Embryonic facial prominence (tissue), 1 donor: ENCODE data around the gene TBX4.
"Not testable (repeated sequence)": the region's sequence is repeated elsewhere in the genome, so short reads cannot be mapped to it uniquely, and the experiment has no call there.

Experiments used
- DNase-seq: peaks from one replicate; pipeline ENCODE4 v3.0.0-alpha.2; 2016; ENCODE audit errors: extremely low spot score

The TBX4 gene

DNA sequence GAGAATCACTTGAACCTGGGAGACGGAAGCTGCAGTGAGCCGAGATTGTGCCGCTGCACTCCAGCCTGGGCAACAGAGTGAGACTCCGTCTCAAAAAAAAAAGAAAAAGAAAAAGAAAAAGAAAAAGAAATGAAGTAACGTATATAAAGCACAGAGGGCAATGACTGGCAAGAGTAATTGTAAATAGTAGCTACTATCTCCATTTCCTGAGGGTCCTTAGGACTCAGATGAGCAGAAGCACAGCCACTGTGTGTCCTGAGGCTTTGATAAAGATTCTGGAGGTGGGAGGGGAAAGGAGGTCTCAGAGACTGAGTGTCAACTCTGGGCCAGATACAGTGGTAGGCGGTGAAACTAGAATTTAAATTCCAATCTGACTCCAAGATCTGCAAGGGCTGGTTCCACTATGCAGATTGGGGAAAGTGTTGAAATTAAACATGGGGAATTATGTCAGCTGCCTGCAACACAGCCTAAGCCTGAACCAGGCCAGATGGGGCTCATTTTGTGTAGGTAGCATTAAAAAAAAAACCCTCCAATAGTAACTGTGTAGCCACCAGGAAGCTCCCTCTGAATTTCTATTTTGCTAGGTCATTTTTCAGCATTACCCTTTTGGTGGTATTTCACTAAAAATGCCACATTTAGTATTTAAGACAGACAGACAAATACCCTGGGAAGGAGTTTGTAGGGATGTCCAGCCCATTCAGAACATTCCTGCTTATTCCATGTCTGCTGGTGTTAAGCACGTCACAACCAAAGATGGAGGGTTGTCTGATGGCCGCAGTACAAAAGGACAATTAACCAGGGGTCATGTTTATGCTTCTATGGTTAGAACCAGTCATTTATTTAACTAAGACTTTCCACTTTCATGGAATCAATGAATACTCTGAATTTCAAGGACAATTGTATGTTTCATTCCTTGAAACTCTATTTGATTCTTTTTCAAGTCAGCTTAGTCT lies 46.1 kb downstream of the TBX4 start:
- no peak for DNase-seq

GRCh38 chr17:61499632-61500031 lies 47.4 kb downstream of the TBX4 start:
- DNase-seq = no peak

DNA sequence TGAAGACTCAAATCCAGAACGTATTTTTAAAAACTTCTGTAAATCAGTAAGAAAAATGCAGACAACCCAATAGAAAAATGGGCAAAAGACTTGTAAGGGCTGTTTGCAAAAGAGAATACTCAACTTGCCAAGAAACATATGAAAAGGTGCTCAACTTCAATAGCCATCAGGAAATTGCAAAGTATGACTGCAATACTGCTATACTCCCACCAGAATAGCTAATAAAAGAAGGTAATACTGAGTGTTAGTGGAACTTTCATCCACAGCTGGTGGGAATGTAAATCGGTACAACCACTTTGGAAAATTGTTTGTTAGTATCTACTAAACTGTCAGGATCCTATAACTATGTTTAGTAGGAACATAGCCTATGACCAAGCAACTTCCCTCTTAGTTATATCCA lies 48.1 kb downstream of the TBX4 start:
- no peak for DNase-seq

GRCh38 chr17:61502292-61502691 lies 50.1 kb downstream of the TBX4 start:
- DNase-seq = no peak

- DNase-seq = no peak
Observed at GRCh38 chr17:61503961-61504360, 51.7 kb downstream of the TBX4 start.

DNA sequence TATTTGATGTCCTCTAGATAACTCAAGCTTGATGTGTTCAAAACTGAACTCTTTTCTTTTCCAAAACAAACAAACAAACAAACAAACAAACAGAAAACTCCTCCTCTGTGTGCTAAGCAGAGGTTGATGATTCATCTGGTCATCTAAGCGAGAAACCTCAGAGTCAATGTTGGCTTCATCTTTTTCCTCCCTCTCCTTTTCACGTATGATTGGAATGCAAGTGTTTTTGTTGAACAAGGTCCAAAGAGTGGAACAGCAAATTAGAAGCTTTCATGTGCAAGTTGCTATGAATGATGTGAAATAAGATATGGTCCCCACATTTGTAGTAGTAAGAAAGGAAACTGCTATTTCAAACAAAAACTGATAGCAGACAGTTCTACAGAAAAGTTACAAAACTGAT lies 52.5 kb downstream of the TBX4 start:
- no peak for DNase-seq

- no peak for DNase-seq
Observed at GRCh38 chr17:61505846-61506627, 53.8 kb downstream of the TBX4 start.

DNA sequence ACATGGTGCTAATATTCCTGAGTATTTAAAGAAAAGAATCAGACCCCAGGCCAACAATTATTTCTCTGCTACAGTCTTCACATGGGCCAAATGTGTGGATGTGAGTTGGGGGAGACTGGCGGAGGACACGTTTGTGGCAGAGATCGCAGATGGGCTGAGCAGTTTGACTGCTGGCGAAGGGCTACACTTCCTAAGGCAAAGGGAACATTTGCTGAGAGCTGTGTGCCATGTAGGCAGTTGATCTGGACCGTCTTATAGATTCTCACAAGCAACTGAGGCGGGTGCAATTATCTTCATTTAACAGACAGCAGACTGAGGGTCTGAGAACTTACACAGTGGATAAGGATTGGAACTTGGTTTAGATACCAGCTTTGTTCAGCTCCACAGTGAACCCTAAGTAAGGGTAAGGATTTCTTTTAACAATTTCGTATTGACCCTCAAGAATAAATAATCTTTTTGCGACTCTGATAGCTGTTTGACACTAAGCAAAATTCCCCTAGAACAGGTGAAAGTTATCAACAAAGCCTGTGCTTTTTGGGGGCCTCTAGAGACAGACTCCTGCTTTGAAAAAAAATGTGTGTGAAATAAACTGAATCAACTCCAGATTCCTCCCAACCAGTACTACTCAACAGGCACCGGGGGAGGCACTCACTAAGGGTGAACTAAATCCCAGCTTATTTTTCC lies 55.3 kb downstream of the TBX4 start:
- no peak for DNase-seq

DNA sequence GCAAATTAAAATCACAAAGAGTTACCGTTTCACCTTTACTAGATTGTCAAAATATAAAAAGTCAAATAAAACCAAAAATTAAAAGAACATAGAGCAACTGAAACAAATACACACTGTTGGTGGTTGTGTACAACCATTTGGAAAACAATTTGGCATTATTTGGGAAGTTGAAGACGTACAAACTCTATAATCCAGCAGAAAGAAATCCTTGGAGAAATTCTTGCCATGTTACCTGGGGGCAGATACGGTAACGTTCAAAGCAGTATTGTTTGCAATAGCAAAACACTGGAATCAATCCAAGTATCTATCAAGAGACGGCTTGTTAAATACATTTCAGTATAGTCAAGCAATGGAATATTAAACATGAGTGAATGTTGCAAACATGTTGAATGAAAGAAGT lies 56.7 kb downstream of the TBX4 start:
- DNase-seq = no peak

- not testable (repeated sequence) for DNase-seq
Observed at GRCh38 chr17:61509454-61509853, 57.2 kb downstream of the TBX4 start.

- no peak for DNase-seq
Observed at GRCh38 chr17:61510237-61510636, 58.0 kb downstream of the TBX4 start.

- DNase-seq = no peak
Observed at GRCh38 chr17:61510991-61511390, 58.8 kb downstream of the TBX4 start.

- no peak for DNase-seq
Observed at GRCh38 chr17:61511480-61512182, 59.4 kb downstream of the TBX4 start.

GRCh38 chr17:61514491-61514890 lies 62.3 kb downstream of the TBX4 start:
- no peak for DNase-seq

- DNase-seq = no peak
Observed at GRCh38 chr17:61517265-61517664, 65.0 kb downstream of the TBX4 start.

DNA sequence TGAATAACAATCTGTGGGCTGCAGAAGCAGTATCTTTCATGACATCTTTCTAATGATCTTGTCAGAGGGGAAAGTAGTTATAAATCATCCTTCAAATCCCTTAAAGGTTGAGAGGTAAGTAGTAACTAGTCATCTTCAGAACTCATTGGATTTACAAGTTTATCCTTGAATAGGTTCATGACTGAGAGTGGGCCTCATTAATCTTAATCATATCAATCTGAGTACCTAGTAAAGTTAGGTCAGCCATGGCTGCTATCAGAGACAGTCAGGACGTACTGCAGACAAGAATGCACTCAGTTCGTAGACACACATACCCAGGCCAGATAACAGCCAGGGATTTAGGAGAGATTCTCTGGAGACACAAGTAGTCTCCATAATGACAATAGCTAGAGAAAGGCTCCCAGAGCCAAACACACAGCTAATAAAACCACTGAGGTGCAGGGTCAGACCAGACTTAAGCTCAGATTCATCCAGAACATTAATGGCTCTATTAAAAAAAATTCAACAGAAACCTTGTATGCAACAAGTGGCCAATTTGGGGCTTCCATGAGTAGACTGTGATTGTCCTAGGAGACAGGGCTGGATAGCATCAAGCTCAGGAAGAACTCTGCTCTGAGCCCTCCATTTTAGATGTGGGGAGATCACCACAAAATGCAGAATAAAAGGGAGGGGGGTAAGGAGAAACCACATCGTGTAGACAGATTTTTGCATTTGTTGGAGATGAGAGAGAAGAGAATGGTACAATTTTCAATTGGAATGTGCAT lies 65.8 kb downstream of the TBX4 start:
- DNase-seq = no peak

- no peak for DNase-seq
Observed at GRCh38 chr17:61519139-61519538, 66.9 kb downstream of the TBX4 start.

- DNase-seq = no peak
Observed at GRCh38 chr17:61519754-61520440, 67.7 kb downstream of the TBX4 start.

DNA sequence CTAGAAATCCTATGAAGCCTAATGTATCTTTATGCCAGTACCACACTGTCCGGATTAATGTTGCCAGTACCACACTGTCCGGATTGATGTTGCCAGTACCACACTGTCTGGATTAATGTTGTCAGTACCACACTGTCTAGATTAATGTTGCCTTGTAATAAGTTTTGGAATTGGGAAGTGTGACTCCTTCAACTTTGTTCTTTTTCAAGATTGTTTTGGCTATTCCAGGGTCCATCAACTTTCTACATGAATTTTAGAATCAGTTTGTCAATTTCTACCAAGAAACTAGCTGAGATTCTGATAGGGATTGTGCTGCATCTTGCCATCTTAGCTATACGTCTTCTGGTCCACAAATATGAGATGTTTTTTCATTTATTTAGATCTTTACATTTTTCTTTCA lies 68.7 kb downstream of the TBX4 start:
- no peak for DNase-seq

DNA sequence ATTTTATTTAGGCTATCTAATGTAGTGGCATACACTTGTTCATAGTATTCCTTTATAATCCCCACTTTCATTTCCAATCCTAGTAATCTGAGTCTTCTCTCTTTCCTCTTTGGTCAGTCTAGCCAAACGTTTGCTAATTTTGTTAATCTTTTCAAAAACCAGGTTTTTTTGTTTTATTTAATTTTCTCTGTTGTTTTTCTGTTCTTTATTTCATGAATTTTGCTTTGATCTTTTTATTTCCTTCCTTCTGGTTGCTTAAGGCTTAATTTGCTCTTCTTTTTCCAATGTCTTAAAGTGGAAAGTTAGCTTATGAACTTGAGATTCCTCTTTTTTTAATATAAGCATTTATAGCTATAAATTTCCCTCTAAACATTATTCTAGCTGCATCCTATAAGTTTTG lies 69.9 kb downstream of the TBX4 start:
- no peak for DNase-seq
